ENCODE data around the gene KRT33B.

- no peak for TF ChIP-seq CTCF (IDR thresholded peaks at IDR 0.05; ENCODE audit: insufficient read depth, low read depth, low read length)
- no peak for TF ChIP-seq EZH2 (IDR thresholded peaks at IDR 0.05; ENCODE audit: insufficient read depth, low read length)
Measured at GRCh38 chr17:41331606-41332005, 38.0 kb downstream of the KRT33B start.
